ENCODE measurements around the gene KCNQ4.

KCNQ4 gene

GRCh38 chr1:40868051-40868723 lies 84.6 kb downstream of the KCNQ4 start:
- no peaks in the 10 kb centered on the region for H3K36me3 ChIP-seq
- no peak for TF ChIP-seq CTCF (IDR thresholded peaks at IDR 0.05; ENCODE audit: low read depth, low read length)
- no peaks in the 10 kb centered on the region for H3K4me1 ChIP-seq
- H3K4me3 ChIP-seq (ENCODE audit: low read depth, low read length) = no peak overlapping the region
- no peaks in the 10 kb centered on the region for H3K9me3 ChIP-seq
- DNase-seq = no peak
- no peaks in the 10 kb centered on the region for H3K27me3 ChIP-seq

GRCh38 chr1:40870135-40870728 lies 86.6 kb downstream of the KCNQ4 start:
- Histone ChIP-seq H3K27me3 (no peaks in the 10 kb centered on the region), H3K4me1 (no peaks in the 10 kb centered on the region), H3K4me3 (ENCODE audit: low read depth, low read length) (no peak overlapping the region), H3K9me3 (no peaks in the 10 kb centered on the region), H3K36me3 (no peaks in the 10 kb centered on the region)
- TF ChIP-seq CTCF (IDR thresholded peaks at IDR 0.05; ENCODE audit: low read depth, low read length) = no peak
- DNase-seq = no peak

GRCh38 chr1:40872276-40872675 lies 88.7 kb downstream of the KCNQ4 start:
- H3K27me3 ChIP-seq = no peaks in the 10 kb centered on the region
- H3K9me3 ChIP-seq = no peaks in the 10 kb centered on the region
- H3K4me3 ChIP-seq (ENCODE audit: low read depth, low read length) = no peak overlapping the region
- H3K4me1 ChIP-seq = no peaks in the 10 kb centered on the region
- no peak for DNase-seq
- TF ChIP-seq CTCF (IDR thresholded peaks at IDR 0.05; ENCODE audit: low read depth, low read length) = no peak
- H3K36me3 ChIP-seq = no peaks in the 10 kb centered on the region

- no peak for TF ChIP-seq CTCF (IDR thresholded peaks at IDR 0.05; ENCODE audit: low read depth, low read length)
- no peak overlapping the region for H3K4me3 ChIP-seq (ENCODE audit: low read depth, low read length)
- H3K36me3 ChIP-seq = no peaks in the 10 kb centered on the region
Measured at GRCh38 chr1:40873863-40874472, 90.4 kb downstream of the KCNQ4 start.

GRCh38 chr1:40876436-40876761 lies 92.8 kb downstream of the KCNQ4 start:
- TF ChIP-seq CTCF (IDR thresholded peaks at IDR 0.05; ENCODE audit: low read depth, low read length) = no peak
- H3K36me3 ChIP-seq = no peaks in the 10 kb centered on the region
- H3K4me1 ChIP-seq = no peaks in the 10 kb centered on the region

More at GRCh38 chr1:40873863-40874472, 90.4 kb downstream of the KCNQ4 start:
- no peaks in the 10 kb centered on the region for H3K27me3 ChIP-seq
- no peaks in the 10 kb centered on the region for H3K9me3 ChIP-seq
- no peaks in the 10 kb centered on the region for H3K4me1 ChIP-seq
- DNase-seq = no peak

GRCh38 chr1:40876891-40877290 lies 93.3 kb downstream of the KCNQ4 start:
- H3K4me3 ChIP-seq (ENCODE audit: low read depth, low read length) = no peak overlapping the region
- no peaks in the 10 kb centered on the region for H3K9me3 ChIP-seq
- no peak for TF ChIP-seq CTCF (IDR thresholded peaks at IDR 0.05; ENCODE audit: low read depth, low read length)
- DNase-seq = no peak
- no peaks in the 10 kb centered on the region for H3K36me3 ChIP-seq
- H3K27me3 ChIP-seq = no peaks in the 10 kb centered on the region
- H3K4me1 ChIP-seq = no peaks in the 10 kb centered on the region

More at GRCh38 chr1:40876436-40876761, 92.8 kb downstream of the KCNQ4 start:
- Histone ChIP-seq H3K4me3 (ENCODE audit: low read depth, low read length) (no peak overlapping the region), H3K9me3 (no peaks in the 10 kb centered on the region), H3K27me3 (no peaks in the 10 kb centered on the region)
- no peak for DNase-seq
